HG02973 (cell line): ENCODE measurements around the gene MAPKBP1.
"Not testable (repeated sequence)": the region's sequence is repeated elsewhere in the genome, so short reads cannot be mapped to it uniquely, and the experiment has no call there.

Source experiments
- ATAC-seq: cut with Tn5 transposase; IDR thresholded peaks from one replicate; pipeline ENCODE4 v1.9.1; 2021; ENCODE audit warnings: moderate library complexity; ENCODE audit not compliant: unreplicated experiment

Gene MAPKBP1

DNA sequence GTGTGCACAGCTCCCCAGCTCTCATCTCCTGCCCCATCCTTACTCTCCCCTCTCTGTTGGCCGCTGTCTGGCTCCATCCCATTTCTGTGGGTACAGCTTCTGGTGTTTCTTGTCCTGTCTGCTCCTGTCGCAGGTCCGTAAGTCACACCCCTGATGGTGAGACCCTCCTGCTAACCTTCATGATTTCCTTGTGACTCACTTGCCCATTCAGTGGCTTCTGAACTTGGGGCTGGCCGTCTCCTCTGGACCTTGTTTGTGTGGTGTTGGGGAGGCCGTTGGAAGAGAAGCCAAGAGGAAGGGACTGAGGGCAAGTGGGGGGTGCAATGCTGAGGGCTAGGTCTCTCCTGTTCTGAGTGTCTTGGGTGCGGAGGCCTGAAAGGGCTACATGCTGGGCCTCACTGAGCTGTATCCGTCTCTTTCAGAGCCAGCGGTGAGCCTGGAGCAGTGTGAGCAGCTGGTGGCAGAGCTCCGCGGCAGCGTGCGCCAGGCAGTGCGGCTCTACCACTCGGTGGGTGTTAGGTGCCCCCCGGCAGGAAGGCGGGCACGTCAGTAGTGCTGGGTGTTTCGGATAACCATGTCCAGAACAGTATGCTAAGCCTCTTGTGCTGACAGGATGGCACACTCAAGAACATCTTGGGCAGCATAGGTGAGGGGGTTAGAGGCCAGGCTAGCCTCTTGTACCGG, 49.9 kb downstream of the MAPKBP1 start:
- no peak for ATAC-seq

DNA sequence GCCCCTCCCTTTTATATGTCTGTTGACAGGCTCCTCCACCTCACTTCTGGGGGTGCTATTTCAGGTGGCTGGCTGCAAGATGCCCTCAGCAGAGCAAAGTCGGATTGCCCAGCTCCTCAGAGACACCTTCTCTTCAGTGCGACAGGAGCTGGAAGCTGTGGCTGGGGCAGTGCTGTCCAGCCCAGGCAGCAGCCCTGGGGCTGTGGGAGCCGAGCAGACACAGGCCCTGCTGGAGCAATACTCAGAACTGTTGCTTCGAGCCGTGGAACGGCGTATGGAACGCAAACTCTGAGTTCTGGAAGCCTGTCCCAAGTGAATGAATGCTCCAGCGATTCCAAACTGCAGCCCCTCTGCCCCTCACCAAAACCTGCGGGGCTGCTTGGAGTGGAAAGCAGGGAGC, 50.9 kb downstream of the MAPKBP1 start:
- ATAC-seq, result no peak

DNA sequence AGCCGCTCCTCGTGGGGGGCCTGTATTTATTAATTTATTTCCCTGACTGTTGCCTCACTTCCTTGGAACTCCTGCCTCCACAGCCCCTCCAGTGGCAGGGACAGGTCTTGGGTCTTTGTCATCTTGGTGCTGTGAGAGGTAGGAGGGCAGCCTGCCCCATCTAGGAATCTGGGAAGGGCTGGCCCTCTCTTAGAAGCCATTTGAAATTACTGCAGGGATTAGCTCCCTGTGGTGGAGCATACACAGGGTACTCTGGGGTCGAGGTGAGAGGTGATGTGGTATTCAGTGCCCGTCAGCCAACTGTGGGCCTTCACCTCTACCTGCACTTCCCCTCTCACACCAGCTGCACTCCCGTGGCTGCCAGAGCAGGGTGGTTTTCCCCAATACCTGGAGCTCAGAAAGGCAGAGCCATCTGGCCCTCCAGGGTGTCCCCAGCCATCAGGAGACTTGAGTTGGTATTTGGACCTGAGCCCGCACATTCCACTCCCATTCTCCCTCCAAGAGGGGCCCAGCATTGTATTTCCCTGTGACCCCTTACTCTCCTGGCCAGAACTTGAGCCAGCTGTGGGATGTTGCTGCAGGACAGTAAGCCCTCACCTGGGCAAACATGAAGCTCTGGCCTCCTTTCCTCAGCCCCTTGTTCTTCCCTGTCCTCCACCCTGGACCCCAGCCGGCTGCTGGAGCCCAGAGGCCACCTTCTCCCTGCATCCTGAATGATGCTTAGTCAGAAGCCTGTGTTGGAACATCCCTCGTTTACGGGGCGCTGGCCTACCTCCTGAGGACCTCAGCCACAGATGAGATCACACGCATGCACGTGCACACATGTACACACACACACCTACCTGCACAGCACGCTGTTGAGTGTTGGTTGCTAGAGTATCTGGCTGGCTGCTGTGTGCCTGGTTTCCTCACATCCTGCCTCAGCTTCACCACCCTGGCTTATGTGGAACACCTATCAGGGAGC, 51.6 kb downstream of the MAPKBP1 start:
- no peak for ATAC-seq

DNA sequence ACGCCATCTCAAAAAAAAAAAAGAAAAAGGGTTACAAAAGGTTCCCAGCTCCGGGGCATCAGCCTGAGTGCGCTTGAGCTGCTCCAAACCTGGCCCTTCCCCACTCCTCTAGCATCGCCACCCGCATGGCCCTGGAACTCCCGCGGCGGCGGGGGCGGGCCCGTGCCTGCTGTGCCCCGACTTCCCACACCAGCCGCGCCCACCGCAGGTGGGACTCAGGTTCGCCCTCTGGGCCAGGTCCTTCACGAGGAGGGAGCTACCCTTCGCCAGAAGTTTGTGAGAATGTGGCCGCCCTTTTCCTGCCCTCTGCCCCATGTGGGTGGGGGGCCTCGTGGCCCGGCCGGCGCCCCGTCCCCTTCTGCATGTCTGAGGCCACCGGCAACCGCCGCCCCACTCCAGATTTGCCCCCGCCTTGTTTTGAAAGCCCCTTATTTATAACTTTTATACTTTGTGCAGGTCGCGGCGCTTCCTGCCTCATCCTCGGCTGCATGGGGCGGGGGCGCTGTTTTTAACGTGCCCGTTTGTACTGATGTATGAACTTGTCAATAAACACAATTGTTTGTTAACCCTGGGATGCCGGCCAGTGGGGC, 53.1 kb downstream of the MAPKBP1 start:
- no peak for ATAC-seq

DNA sequence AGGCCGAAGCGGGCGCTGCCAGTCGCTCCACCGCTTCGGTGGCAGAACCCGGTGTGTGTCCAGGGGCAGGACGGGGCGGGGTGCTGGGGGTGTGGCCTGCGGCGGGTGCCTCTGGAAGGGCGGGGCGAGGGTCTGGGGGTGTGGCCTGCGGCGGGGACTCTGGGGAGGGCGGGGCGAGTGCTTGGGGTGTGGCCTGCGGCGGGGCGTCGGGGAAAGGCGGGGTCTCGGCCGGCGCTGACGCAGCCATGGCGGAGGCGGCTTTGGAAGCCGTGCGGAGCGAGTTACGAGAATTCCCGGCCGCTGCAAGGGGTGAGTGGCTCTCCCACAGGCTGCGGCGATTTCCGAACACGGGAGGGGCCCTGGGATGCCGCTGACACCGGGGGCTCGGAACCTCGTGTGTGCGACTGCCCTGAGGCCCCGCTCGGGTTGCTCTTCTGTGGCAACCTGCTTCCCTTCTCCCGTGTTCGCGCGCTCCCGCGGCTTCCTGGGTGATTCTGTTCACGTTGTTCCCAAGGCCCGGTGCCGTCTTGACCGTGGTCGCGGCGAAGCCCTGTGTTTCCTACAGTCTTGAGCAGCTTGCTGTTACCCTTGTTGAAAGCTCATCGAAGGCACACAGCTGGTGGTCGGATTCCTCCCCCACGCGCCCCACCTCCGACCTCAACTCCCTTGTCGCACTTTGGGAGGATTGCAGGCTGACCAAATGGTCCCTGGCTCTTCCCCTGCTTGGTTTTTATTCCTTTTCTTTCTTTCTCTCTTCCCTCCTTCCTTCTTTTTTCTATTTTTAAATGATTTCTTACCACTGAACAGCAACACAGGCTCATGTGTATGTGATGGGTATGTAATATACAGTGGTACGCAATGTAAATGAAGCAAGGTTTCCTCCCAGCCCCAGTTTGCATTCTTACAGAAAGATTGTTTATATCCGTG, 53.9 kb downstream of the MAPKBP1 start, which contains the start of gene JMJD7:
Gene JMJD7, plus strand, starts transcription at position 213 of the 927 bp plus-strand sequence. Its CDS starts 33 bp downstream, at position 246.
- ATAC-seq, result peak; percentile 48

DNA sequence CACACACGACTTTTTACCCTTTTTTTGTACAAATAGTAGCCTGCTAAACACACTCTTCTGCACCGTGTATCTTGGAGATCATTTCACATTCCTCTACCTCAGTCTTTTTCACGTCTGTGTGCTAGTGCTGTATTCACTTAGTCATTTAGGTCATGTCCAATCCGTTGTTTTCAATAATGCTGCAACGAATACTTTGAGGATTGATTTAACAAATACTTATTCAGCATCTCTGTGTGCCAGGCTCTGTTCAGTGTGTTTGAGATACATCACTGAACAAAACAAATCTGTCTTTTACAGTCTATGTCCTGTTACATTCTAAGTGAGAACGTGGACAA, 54.5 kb downstream of the MAPKBP1 start:
- ATAC-seq, result no peak

DNA sequence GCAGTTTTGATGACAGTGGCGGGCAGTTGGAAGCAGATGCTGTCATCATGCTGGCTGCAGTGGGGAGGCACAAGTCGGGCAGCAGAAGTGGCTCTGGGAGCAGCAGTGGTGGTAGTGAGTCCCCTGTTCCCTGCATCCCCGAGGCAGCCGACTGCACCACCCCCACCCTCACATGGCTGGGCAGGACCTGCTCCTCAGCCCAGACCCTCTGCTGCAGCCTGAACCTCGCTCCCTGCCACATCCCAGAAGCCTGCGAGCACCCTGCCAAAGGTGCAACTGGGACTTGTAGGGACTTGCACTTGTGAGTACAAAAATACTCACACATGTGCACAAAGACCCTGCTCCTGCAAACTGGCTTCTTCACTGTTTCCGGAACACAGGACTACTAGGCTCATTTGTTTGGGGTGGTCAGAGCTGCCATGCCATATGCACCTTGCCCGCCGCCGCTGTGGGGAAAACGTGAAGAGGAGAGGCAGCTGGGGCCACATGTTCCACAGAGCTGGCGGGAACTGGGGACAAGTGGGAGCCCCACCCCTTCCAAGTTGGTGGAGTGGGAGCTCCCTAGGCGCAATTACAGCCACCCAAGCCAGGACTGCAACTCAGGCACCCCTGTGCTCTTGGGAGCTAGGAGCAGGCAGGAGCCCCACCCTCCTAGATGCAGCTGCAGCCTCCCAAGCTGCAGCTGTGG, 55.8 kb downstream of the MAPKBP1 start:
- no peak for ATAC-seq

DNA sequence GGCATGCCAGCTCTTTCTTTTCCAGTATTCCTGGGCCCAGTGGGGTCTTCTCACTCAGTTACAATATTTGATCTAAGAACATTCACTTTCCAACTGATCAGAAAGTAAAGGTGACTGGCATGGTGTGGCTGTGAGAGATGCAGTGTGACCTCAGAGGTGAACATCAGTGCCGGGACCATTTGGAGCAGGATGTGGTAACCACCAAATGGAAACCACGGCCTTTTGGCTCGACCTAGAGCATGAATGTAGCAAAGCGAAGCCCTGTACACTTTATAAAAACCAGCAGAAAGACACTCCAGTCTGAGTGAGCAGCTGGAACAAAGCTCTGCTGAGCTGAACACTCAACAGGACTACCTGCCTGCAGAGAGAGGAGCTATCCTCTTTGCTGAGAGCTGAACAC, 57.0 kb downstream of the MAPKBP1 start:
- not testable (repeated sequence) for ATAC-seq

DNA sequence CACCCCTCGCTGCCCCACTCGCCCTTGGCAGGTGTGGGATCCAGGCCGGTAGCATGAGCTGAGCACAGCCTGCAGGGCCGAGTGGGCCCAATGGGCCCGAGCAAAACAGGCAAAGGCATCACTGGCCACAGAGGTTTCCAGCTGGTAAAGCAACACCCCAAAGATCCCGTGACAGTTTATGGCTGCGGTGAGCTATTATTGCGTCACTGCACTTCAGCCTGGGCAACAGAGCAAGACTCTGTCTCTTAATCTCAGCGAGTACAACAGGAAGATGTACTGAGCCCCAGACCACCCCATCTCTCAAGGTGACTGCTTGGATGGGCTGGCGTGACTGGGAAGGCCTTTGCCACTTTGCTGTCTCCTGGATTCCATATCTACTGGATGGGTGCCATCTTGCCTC, 57.9 kb downstream of the MAPKBP1 start:
- ATAC-seq, result no peak

DNA sequence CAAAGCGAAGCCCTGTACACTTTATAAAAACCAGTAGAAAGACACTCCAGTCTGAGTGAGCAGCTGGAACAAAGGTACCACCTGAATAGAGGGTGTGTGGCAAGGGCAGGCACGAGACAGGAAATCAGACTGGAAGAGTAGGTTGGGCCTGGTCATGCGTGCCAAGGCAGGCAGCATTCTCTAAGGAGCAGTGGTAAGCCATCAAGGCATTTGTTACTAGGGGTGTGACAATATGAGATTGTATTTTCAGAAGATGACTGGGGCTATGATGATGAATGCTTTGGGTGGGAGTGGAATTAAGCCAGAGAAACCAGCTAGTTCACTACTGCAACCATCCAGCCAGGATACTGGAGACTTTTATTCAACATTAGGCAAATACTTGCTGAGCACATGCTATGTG, 58.6 kb downstream of the MAPKBP1 start:
- ATAC-seq, result no peak

DNA sequence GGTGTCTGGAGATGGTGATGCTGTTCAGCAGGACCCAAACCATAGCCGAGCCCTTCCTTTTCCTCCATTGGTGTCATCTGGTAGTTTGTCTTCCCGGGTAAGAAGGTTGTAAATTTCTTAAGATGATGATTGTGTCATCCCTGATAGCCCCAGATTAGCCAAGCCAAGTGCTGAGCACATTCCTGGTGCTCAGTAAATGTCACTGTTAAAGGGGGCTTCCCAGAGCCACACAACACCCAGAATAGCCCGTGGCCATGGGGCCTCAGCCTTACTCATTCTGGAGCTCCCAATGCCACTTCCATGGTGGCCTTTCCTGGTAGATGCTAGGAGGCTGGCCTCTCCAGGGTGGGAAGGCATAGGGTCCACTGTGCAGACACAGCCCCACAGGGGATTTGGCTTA, 59.8 kb downstream of the MAPKBP1 start:
- no peak for ATAC-seq

DNA sequence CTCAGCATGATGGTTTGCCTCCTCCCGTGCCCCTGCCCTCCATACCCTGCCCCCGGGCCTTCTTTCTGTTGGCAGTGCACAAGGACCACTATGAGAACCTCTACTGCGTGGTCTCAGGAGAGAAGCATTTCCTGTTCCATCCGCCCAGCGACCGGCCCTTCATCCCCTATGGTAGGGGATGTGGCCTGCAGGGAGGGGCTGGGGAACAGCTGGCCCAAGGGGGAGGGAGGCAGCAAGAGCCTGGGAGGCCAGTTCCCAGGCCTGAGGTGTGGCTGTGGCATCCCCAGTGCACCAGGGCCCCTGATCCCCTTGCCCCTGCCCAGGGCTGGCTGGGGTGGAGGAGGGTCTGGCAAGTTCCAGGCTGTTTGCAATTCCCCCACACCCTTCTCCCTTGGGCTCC, 61.8 kb downstream of the MAPKBP1 start:
- ATAC-seq, result no peak

DNA sequence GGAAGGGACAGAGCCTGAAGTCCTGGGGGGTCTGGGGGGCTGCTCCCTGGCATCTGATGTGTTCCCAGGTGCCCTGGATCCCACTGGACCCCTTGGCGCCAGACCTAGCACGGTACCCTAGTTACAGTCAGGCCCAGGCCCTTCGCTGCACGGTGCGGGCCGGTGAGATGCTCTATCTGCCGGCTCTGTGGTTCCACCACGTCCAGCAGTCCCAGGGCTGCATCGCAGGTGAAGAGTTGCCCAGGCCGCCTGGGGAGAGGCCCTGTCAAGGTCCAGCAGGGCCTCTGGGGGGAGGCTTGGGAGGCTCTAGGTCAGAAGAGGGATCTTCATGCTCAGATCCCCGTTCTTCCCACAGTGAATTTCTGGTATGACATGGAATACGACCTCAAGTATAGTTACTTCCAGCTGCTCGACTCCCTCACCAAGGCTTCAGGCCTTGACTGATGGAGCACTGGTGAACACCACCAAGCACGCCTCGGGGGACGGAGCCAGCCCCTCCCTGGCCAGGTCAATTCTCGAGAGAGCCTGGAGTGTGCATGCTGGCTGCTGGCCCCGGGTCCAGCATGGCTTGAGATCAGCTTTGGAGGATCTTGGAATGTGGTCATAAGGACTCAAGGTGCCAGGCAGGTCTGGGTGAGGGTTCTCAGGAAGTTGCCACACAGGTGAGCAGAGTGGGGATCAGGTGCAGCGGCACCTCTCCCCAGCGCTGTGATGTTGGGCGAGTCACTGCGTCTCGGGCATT, 62.6 kb downstream of the MAPKBP1 start:
- ATAC-seq, result no peak

DNA sequence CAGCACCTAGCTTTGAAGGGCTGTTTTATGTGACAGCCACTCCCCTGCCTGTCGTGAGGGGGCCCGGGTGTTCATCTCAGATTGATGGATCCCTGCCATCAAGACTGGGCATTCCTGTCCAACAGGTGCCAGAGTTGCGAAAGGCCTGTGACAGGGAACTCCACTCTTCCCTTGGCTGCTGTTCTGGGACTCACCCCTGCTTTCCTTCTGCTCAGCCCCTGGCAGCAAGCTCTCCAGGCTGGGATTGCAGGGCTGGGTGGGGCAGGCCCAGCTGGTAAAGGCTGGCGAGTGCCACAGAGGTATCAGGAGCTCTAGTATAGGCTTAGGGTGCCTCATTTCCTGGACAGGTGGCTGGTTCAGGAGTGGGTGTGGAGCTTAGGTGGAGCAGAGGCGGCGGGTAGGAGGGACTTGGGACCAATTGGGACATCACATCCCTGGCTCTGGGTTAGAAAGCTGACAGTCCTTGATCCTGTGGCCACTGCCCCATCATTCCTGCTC, 64.2 kb downstream of the MAPKBP1 start, which contains the start of gene PLA2G4B:
Gene PLA2G4B, plus strand, starts transcription at position 448 of the 498 bp plus-strand sequence. CDS start 67 bp downstream, outside the sequence.
- ATAC-seq, result no peak

DNA sequence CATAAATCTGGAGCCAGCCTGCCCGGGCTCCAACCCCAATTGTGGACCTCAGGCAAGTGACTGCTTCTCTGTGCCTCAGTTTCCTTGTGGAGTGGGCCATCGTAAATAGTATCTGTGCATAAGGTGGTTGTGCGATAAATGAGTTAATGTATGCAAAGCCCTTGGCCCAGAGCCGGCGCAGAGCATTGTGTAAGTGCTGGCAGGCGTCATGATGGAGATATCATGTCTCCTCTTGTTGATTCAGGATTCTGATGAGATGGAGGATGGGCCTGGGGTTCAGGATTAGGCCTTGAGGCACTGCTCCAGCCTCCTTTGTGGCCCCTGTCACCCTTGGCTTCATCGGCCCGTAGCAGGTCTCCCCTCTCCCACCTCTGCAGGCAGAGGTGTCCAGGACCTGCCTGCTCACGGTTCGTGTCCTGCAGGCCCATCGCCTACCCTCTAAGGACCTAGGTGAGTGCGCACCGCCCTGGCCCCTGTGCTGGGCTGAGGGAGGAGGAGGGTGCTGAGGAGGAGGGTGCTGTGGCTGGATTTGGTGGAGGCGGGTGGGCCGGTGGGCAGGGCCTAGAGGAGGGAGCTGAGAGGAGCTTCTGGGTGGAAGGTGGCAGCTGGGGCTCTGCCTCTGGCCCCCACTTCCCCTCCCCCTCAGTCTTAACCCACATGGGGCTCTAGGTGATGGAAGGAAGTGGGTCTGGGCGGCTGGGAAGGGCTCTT, 65.7 kb downstream of the MAPKBP1 start:
- ATAC-seq, result no peak

DNA sequence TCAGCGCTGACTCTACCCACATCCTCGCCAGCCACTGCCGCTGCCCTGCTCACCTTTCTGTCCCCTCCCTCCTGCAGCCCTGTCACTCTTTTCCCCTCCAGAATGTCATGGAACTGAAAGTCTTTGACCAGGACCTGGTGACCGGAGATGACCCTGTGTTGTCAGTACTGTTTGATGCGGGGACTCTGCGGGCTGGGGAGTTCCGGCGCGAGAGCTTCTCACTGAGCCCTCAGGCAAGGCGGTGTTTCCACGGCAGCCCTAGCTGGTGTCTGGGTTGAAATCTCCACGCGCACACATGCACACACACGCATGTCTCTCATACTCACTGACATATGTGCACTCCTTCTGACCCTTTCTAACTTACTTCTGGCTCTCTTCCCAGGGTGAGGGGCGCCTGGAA, 66.4 kb downstream of the MAPKBP1 start:
- ATAC-seq, result no peak

DNA sequence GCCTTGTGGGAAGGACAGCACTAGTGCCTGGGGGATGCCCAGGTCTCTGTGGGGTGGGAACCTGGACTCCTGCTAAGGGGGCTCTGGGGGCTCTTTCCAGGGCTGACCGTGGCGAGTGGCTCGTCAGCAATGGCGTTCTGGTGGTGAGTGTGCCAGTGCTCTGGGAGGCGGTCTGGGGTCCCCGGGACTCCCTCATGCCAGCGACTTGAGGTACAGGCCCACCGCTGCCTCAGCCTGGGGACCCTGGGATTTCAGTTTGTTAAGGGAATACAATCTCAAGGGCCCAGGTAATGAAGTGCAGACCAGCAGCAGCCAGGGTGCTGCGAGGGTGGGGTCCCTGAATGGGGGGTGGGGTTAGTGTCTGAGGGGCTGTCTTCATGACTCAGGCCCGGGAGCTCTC, 66.8 kb downstream of the MAPKBP1 start:
- ATAC-seq, result no peak

DNA sequence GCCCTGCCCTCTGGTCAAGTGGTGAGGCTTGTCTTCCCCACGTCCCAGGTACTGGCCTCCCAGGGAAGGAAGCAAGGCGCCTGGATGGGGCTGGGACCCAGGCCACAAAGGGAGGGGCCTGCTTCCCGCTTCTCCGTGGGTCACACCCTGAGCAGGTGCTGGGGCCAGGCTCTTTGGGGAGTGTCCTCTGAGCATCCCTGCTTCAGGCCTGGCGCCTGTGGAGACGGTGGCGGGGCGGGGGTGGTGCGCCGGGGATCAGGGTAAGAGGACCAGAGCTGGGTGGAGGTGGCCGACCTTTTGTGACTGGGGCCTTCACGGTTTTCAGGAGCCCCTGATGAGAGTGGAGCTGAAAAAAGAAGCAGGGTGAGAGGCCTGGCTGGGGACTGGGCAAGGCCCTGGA, 67.9 kb downstream of the MAPKBP1 start:
- ATAC-seq, result no peak

DNA sequence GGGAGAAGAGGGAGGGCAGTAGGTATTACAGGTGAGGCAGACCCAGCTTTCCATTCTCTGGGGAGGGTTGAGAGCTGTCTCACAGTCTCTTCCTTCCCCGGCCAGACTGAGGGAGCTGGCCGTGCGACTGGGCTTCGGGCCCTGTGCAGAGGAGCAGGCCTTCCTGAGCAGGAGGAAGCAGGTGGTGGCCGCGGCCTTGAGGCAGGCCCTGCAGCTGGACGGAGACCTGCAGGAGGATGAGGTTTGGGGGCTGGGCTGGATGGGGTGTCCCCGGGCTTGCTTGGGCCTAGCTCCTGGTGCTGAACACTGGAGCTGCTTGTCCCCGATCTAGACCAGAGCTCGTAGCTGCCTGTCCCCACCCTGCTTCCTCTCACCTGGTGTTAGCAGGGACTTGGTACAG, 69.3 kb downstream of the MAPKBP1 start:
- ATAC-seq, result no peak
